ENCODE measurements around the gene SECTM1. TPM values are rescaled to one million over a fixed set of nuclear protein-coding genes. Genes with fewer than 3 reads are reported as not detected.
"Not testable (repeated sequence)": the region's sequence is repeated elsewhere in the genome, so short reads cannot be mapped to it uniquely, and the experiment has no call there.

SECTM1 gene
- total RNA-seq, 6 experiments from 2014 or later, result 1.7 to 3.9 (median 2.8) TPM

DNA sequence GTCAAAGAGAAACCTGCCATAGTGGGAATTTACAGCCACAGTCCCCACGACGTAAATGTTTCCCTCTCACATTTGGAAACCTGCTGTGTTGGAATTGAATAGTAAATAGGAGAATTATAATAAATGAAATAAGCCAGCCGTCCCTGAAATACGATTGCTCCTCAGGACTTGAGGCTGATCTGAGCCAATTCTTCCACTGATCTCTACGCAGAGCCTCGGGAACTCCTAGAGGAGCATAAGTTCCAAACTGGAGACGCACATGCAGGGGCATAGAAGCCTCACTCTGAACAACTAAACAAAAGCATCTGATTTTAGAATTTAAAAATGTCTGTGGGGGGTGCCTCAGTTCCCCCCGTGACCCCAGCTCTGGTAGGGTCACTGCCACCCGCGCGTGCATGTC is 15.3 kb upstream of the SECTM1 start:
- no peaks in the 10 kb centered on the region for H3K36me3 Mint-ChIP-seq (ENCODE audit: low read depth)
- TF ChIP-seq, protein P1, sequence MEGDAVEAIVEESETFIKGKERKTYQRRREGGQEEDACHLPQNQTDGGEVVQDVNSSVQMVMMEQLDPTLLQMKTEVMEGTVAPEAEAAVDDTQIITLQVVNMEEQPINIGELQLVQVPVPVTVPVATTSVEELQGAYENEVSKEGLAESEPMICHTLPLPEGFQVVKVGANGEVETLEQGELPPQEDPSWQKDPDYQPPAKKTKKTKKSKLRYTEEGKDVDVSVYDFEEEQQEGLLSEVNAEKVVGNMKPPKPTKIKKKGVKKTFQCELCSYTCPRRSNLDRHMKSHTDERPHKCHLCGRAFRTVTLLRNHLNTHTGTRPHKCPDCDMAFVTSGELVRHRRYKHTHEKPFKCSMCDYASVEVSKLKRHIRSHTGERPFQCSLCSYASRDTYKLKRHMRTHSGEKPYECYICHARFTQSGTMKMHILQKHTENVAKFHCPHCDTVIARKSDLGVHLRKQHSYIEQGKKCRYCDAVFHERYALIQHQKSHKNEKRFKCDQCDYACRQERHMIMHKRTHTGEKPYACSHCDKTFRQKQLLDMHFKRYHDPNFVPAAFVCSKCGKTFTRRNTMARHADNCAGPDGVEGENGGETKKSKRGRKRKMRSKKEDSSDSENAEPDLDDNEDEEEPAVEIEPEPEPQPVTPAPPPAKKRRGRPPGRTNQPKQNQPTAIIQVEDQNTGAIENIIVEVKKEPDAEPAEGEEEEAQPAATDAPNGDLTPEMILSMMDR (IDR thresholded peaks at IDR 0.05), result no peak

DNA sequence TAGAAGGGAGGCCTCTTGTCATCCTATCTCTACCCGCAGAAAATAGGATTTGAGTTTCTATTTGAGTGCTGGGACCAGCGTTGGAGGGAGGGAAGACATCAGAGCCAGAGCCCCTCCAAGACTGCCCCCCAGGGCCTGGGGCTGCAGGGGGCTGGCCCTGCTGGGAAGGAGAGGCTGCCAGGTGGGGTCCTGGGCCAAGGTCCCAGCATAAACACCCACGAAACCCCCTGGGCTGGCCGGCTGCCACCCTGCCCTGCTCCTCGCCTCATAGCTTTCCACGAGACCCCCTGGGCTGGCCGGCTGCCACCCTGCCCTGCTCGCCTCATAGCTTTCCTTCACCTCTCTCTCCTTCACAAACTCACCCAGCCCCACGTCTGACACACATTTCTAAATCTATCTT is 14.9 kb upstream of the SECTM1 start:
- peaks cover 15% of the 10 kb centered on the region for H3K4me1 Mint-ChIP-seq (ENCODE audit: low read depth)
- no peaks in the 10 kb centered on the region for H3K9me3 Mint-ChIP-seq
- TF ChIP-seq, protein P1 (IDR thresholded peaks at IDR 0.05), result no peak
- no peaks in the 10 kb centered on the region for H3K36me3 Mint-ChIP-seq (ENCODE audit: low read depth)
- H3K27me3 Mint-ChIP-seq (ENCODE audit: insufficient read depth), result peaks cover 21% of the 10 kb centered on the region
- no peak overlapping the region for H3K27ac Mint-ChIP-seq
- H3K4me3 Mint-ChIP-seq, result 0 out of 2 replicates have a peak overlapping the region, but pooled peaks have one; percentile 58
- no peak for DNase-seq

More for the DNA sequence above, 15.3 kb upstream of the SECTM1 start:
- H3K4me1 Mint-ChIP-seq (ENCODE audit: low read depth), result peaks cover 15% of the 10 kb centered on the region
- no peak overlapping the region for H3K27ac Mint-ChIP-seq
- H3K27me3 Mint-ChIP-seq (ENCODE audit: insufficient read depth), result peaks cover 21% of the 10 kb centered on the region
- H3K4me3 Mint-ChIP-seq, result peak overlapping the region; percentile 58; the same call in 1 of the 2 replicates
- no peaks in the 10 kb centered on the region for H3K9me3 Mint-ChIP-seq
- DNase-seq, result no peak

DNA sequence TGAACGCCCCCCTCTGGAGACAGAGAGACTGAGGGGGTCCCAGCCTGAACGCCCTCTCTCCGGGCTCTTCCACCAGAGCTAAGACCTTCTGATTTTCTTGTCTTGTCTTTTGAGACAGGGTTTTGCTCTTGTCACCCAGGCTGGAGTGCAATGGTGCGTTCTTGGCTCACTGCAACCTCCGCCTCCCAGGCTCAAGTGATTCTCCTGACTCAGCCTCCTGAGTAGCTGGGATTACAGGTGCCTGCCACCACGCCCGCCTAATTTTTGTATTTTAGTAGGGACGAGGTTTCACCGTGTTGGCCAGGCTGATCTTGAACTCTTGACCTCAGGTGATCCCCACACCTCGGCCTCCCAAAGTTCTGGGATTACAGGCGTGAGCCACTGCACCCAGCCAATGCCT is 14.4 kb upstream of the SECTM1 start:
- H3K27ac Mint-ChIP-seq; DNase-seq; H3K36me3 Mint-ChIP-seq (ENCODE audit: low read depth); H3K4me3 Mint-ChIP-seq; H3K9me3 Mint-ChIP-seq: not testable (repeated sequence)
- Mint-ChIP-seq H3K4me1 (ENCODE audit: low read depth) (peaks cover 15% of the 10 kb centered on the region), H3K27me3 (ENCODE audit: insufficient read depth) (peaks cover 23% of the 10 kb centered on the region)

DNA sequence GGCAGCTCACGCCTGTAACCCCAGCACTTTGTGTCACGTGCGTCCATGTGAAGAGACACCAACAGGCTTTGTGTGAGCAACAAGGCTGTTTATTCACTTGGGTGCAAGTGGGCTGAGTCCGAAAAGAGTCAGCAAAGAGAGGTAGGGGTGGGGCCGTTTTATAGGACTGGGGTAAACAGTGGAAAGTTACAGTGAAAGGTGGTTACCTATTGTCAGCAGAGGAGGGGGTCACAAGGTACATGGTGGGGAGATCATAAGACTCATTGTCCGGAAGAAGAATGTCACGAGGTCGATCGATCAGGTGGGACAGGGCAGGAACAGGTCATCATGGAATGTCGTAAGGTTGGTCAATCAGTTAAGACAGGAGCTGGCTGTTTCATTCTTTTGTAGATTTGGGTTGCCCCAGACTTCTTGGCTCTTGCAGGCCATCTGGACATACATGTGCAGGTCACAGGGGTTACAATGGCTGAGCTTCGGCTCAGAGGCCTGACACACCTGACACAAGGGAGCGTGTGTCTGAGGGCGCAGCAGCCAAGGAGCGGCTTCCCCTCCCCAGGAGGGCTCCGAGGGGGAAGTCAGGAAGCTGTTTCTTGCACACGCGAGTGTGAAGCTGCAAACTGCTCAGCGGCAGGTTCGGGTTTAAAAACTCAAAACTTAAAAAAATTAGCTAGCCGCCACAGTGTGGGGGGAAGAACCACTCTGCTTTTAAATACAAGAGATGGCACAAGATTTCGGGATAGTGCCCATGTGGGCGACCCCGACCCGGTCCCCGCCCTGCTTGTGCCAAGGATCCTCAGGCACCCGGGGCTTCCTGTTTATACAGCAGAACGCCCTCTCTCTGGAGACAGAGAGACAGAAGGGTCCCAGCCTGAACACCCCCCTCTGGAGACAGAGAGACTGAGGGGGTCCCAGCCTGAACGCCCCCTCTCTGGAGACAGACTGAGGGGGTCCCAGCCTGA is 13.1 kb upstream of the SECTM1 start:
- Mint-ChIP-seq H3K36me3 (ENCODE audit: low read depth) (no peaks in the 10 kb centered on the region), H3K27ac (no peak overlapping the region), H3K27me3 (ENCODE audit: insufficient read depth) (peaks cover 29% of the 10 kb centered on the region), H3K4me1 (ENCODE audit: low read depth) (peaks cover 15% of the 10 kb centered on the region), H3K9me3 (no peaks in the 10 kb centered on the region), H3K4me3 (no peak overlapping the region)
- no peak for DNase-seq
- TF ChIP-seq, protein P1 (IDR thresholded peaks at IDR 0.05), result no peak

DNA sequence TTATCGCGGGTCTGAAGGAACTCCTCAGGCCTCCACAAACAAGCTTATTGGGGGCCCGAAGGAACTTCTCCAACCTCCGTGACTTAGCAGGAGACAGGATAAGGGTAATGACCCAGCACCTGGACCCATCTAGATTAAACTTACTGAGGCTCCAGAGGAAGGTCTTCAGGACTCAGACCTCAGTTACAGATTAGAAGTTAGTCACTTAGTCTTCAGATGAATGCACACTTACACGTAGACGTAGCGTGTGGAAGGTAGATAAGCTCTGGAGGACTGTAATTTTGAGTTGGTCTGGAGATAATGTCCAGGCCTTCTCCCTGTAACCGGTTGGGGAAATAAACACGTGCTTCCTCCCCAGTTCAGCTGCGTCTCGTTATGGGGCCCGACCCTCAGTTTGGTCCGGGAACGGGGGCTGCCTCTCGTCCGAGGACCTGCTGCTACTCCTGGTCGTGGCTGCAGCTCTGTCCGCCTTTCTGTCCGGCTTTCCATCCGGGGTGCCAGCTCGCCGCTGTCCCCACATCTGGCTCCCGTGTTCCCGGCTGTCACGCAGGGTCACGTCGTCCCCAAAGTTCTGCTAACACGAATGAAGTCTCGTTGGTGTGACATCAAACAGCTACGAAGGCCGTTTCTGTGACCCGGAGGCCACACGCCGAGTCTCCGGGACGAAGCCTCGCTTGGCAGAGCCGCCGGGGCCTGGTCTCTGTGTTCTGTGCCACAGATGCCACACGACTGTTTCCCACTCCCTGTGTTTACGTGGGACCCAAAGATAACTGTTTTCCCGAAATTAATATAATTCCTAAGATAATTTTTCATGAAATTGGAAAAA is 11.8 kb upstream of the SECTM1 start:
- no peak overlapping the region for H3K4me3 Mint-ChIP-seq
- no peak for DNase-seq
- peaks cover 15% of the 10 kb centered on the region for H3K4me1 Mint-ChIP-seq (ENCODE audit: low read depth)
- H3K27ac Mint-ChIP-seq, result no peak overlapping the region
- H3K36me3 Mint-ChIP-seq (ENCODE audit: low read depth), result peaks cover 4% of the 10 kb centered on the region; the same call in 1 of the 2 replicates
- peaks cover 28% of the 10 kb centered on the region for H3K27me3 Mint-ChIP-seq (ENCODE audit: insufficient read depth)
- TF ChIP-seq, protein P1 (IDR thresholded peaks at IDR 0.05), result no peak
- peaks cover 10% of the 10 kb centered on the region for H3K9me3 Mint-ChIP-seq
